ENCODE measurements around the gene IGSF5. TPM values are rescaled to one million over a fixed set of nuclear protein-coding genes. Genes with fewer than 3 reads are reported as not detected.
A peak's percentile ranks its signal among the peaks of the same experiment; 100 is the strongest.

IGSF5 gene
- total RNA-seq, 1 experiment from 2014 or later: not detected

GRCh38 chr21:39809936-39810335, 65.0 kb downstream of the IGSF5 start:
- Histone ChIP-seq H3K9ac (ENCODE audit: low read length) (no peak overlapping the region), H3K4me2 (ENCODE audit: low read depth, low read length, poor library complexity, severe bottlenecking) (no peak overlapping the region), H3K9me2 (replicated peaks; ENCODE audit: insufficient read depth, low read length) (no peaks in the 10 kb centered on the region), H4K20me1 (ENCODE audit: insufficient read depth, low read depth, low read length) (no peaks in the 10 kb centered on the region), H3K27me3 (ENCODE audit: low read length) (no peaks in the 10 kb centered on the region), H3K36me3 (ENCODE audit: insufficient read depth, low read length) (no peaks in the 10 kb centered on the region), H3K4me1 (ENCODE audit: low read length) (no peaks in the 10 kb centered on the region), H3K79me2 (ENCODE audit: low read length) (no peaks in the 10 kb centered on the region), H3K9me3 (ENCODE audit: low read length) (no peaks in the 10 kb centered on the region), H3K27ac (ENCODE audit: low read length) (no peak overlapping the region), H2AFZ (ENCODE audit: low read length) (no peak overlapping the region), H3K4me3 (ENCODE audit: low read length) (no peak overlapping the region)
- DNase-seq: no peak

- H3K9me2 ChIP-seq (replicated peaks; ENCODE audit: insufficient read depth, low read length): no peaks in the 10 kb centered on the region
- DNase-seq: no peak
- no peaks in the 10 kb centered on the region for H3K79me2 ChIP-seq (ENCODE audit: low read length)
- no peak overlapping the region for H3K27ac ChIP-seq (ENCODE audit: low read length)
- H3K4me1 ChIP-seq (ENCODE audit: low read length): no peaks in the 10 kb centered on the region
- H2AFZ ChIP-seq (ENCODE audit: low read length): no peak overlapping the region
- no peak overlapping the region for H3K4me3 ChIP-seq (ENCODE audit: low read length)
- H3K9me3 ChIP-seq (ENCODE audit: low read length): no peaks in the 10 kb centered on the region
- H4K20me1 ChIP-seq (ENCODE audit: insufficient read depth, low read depth, low read length): no peaks in the 10 kb centered on the region
- no peaks in the 10 kb centered on the region for H3K36me3 ChIP-seq (ENCODE audit: insufficient read depth, low read length)
- H3K9ac ChIP-seq (ENCODE audit: low read length): no peak overlapping the region
- no peak overlapping the region for H3K4me2 ChIP-seq (ENCODE audit: low read depth, low read length, poor library complexity, severe bottlenecking)
- H3K27me3 ChIP-seq (ENCODE audit: low read length): no peaks in the 10 kb centered on the region
These were observed 68.0 kb downstream of the IGSF5 start for GRCh38 chr21:39812983-39813382.

- Histone ChIP-seq H3K9me2 (replicated peaks; ENCODE audit: insufficient read depth, low read length) (no peaks in the 10 kb centered on the region), H3K36me3 (ENCODE audit: insufficient read depth, low read length) (no peaks in the 10 kb centered on the region), H3K9ac (ENCODE audit: low read length) (no peak overlapping the region), H4K20me1 (ENCODE audit: insufficient read depth, low read depth, low read length) (no peaks in the 10 kb centered on the region), H2AFZ (ENCODE audit: low read length) (no peak overlapping the region), H3K27me3 (ENCODE audit: low read length) (no peaks in the 10 kb centered on the region), H3K27ac (ENCODE audit: low read length) (no peak overlapping the region), H3K4me1 (ENCODE audit: low read length) (no peaks in the 10 kb centered on the region), H3K79me2 (ENCODE audit: low read length) (no peaks in the 10 kb centered on the region), H3K4me2 (ENCODE audit: low read depth, low read length, poor library complexity, severe bottlenecking) (no peak overlapping the region), H3K9me3 (ENCODE audit: low read length) (no peaks in the 10 kb centered on the region), H3K4me3 (ENCODE audit: low read length) (no peak overlapping the region)
- DNase-seq: peak; percentile 46
These were observed 73.6 kb downstream of the IGSF5 start for GRCh38 chr21:39818557-39818956.

- Histone ChIP-seq H3K9ac (ENCODE audit: low read length) (no peak overlapping the region), H3K4me2 (ENCODE audit: low read depth, low read length, poor library complexity, severe bottlenecking) (no peak overlapping the region), H3K4me1 (ENCODE audit: low read length) (no peaks in the 10 kb centered on the region), H3K79me2 (ENCODE audit: low read length) (no peaks in the 10 kb centered on the region), H3K4me3 (ENCODE audit: low read length) (no peak overlapping the region), H3K9me3 (ENCODE audit: low read length) (no peaks in the 10 kb centered on the region), H3K27me3 (ENCODE audit: low read length) (no peaks in the 10 kb centered on the region), H4K20me1 (ENCODE audit: insufficient read depth, low read depth, low read length) (no peaks in the 10 kb centered on the region), H2AFZ (ENCODE audit: low read length) (no peak overlapping the region), H3K27ac (ENCODE audit: low read length) (no peak overlapping the region), H3K9me2 (replicated peaks; ENCODE audit: insufficient read depth, low read length) (no peaks in the 10 kb centered on the region), H3K36me3 (ENCODE audit: insufficient read depth, low read length) (no peaks in the 10 kb centered on the region)
- DNase-seq: no peak
These were observed 77.1 kb downstream of the IGSF5 start for GRCh38 chr21:39822042-39822441.

DNA sequence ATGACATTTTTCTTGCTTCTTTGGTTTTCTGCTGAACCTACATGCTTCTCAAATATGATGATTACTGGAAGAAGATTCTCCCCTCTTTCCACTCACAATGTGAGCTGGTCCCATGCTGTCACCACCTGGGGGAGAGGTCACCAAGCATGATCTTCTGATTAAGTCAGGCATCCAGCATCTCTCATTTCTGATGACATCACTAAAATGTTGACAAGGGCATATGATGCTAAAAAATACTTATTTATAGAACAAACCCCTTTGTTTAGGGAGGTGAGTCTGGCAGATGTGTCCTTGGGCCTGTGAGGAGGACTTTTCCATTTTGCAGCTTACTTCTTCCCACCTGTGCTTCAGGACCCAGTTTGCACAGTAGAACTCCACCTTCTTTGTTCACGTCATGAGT, 80.3 kb downstream of the IGSF5 start:
- Histone ChIP-seq H3K27ac (ENCODE audit: low read length) (no peak overlapping the region), H3K9me3 (ENCODE audit: low read length) (no peaks in the 10 kb centered on the region), H3K27me3 (ENCODE audit: low read length) (no peaks in the 10 kb centered on the region), H4K20me1 (ENCODE audit: insufficient read depth, low read depth, low read length) (no peaks in the 10 kb centered on the region), H3K4me2 (ENCODE audit: low read depth, low read length, poor library complexity, severe bottlenecking) (no peak overlapping the region), H3K79me2 (ENCODE audit: low read length) (no peaks in the 10 kb centered on the region), H3K4me3 (ENCODE audit: low read length) (no peak overlapping the region), H2AFZ (ENCODE audit: low read length) (no peak overlapping the region), H3K9ac (ENCODE audit: low read length) (no peak overlapping the region), H3K9me2 (replicated peaks; ENCODE audit: insufficient read depth, low read length) (no peaks in the 10 kb centered on the region), H3K4me1 (ENCODE audit: low read length) (no peaks in the 10 kb centered on the region), H3K36me3 (ENCODE audit: insufficient read depth, low read length) (no peaks in the 10 kb centered on the region)
- no peak for DNase-seq

GRCh38 chr21:39834543-39834942, 89.6 kb downstream of the IGSF5 start:
- H2AFZ ChIP-seq (ENCODE audit: low read length): no peak overlapping the region
- H3K4me2 ChIP-seq (ENCODE audit: low read depth, low read length, poor library complexity, severe bottlenecking): no peak overlapping the region
- no peak overlapping the region for H3K4me3 ChIP-seq (ENCODE audit: low read length)
- DNase-seq: no peak
- no peaks in the 10 kb centered on the region for H4K20me1 ChIP-seq (ENCODE audit: insufficient read depth, low read depth, low read length)
- no peaks in the 10 kb centered on the region for H3K27me3 ChIP-seq (ENCODE audit: low read length)
- no peaks in the 10 kb centered on the region for H3K4me1 ChIP-seq (ENCODE audit: low read length)
- H3K27ac ChIP-seq (ENCODE audit: low read length): no peak overlapping the region
- no peaks in the 10 kb centered on the region for H3K9me3 ChIP-seq (ENCODE audit: low read length)
- H3K9me2 ChIP-seq (replicated peaks; ENCODE audit: insufficient read depth, low read length): no peaks in the 10 kb centered on the region
- H3K79me2 ChIP-seq (ENCODE audit: low read length): no peaks in the 10 kb centered on the region
- no peak overlapping the region for H3K9ac ChIP-seq (ENCODE audit: low read length)
- no peaks in the 10 kb centered on the region for H3K36me3 ChIP-seq (ENCODE audit: insufficient read depth, low read length)

- no peak overlapping the region for H3K9ac ChIP-seq (ENCODE audit: low read length)
- no peak overlapping the region for H3K4me2 ChIP-seq (ENCODE audit: low read depth, low read length, poor library complexity, severe bottlenecking)
- no peak for DNase-seq
- no peaks in the 10 kb centered on the region for H3K4me1 ChIP-seq (ENCODE audit: low read length)
- H3K27me3 ChIP-seq (ENCODE audit: low read length): no peaks in the 10 kb centered on the region
- H4K20me1 ChIP-seq (ENCODE audit: insufficient read depth, low read depth, low read length): no peaks in the 10 kb centered on the region
- no peaks in the 10 kb centered on the region for H3K79me2 ChIP-seq (ENCODE audit: low read length)
- H3K4me3 ChIP-seq (ENCODE audit: low read length): no peak overlapping the region
- H3K9me3 ChIP-seq (ENCODE audit: low read length): no peaks in the 10 kb centered on the region
- H3K9me2 ChIP-seq (replicated peaks; ENCODE audit: insufficient read depth, low read length): no peaks in the 10 kb centered on the region
- no peak overlapping the region for H3K27ac ChIP-seq (ENCODE audit: low read length)
- no peaks in the 10 kb centered on the region for H3K36me3 ChIP-seq (ENCODE audit: insufficient read depth, low read length)
- no peak overlapping the region for H2AFZ ChIP-seq (ENCODE audit: low read length)
These were observed 92.9 kb downstream of the IGSF5 start for GRCh38 chr21:39837861-39838359.

DNA sequence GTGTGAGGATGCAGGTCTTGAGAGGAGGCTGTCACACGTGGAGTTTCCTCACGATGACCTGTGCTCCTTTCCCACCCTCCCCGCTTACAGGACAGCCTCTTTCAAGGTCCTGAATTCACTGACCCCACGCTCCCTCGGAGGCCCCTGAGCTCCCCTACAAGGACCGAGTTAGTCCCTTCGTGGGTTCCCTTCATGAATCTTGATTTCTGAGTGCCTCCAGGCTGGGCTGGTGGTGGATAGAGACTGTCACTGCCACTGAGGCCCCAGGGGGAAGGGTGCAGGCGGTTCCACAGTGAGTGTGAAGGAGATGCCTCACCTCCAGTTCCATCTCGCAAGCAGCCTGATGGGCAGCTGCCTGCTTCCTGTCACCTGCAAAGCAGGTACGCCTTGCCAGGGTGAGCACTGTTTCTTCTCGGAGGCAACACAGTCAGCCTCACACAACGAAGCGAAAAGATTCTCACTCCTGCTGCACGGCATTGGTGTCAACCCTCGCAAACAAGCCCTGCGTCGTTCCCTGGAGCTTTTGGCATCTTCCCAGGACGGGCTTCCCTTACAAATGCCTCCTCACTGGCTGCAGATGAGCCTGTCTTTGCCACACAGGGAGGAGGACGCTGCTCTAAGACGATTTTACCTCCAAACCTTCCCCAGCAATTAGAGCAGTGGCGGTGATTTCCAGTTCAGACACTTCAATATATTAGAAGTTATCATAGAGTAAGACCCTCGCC, 95.6 kb downstream of the IGSF5 start:
- no peaks in the 10 kb centered on the region for H4K20me1 ChIP-seq (ENCODE audit: insufficient read depth, low read depth, low read length)
- no peak overlapping the region for H3K27ac ChIP-seq (ENCODE audit: low read length)
- no peaks in the 10 kb centered on the region for H3K27me3 ChIP-seq (ENCODE audit: low read length)
- no peak overlapping the region for H2AFZ ChIP-seq (ENCODE audit: low read length)
- DNase-seq: no peak
- no peak overlapping the region for H3K9ac ChIP-seq (ENCODE audit: low read length)
- H3K9me3 ChIP-seq (ENCODE audit: low read length): no peaks in the 10 kb centered on the region
- no peaks in the 10 kb centered on the region for H3K36me3 ChIP-seq (ENCODE audit: insufficient read depth, low read length)
- no peak overlapping the region for H3K4me3 ChIP-seq (ENCODE audit: low read length)
- no peaks in the 10 kb centered on the region for H3K79me2 ChIP-seq (ENCODE audit: low read length)
- H3K4me2 ChIP-seq (ENCODE audit: low read depth, low read length, poor library complexity, severe bottlenecking): no peak overlapping the region
- no peaks in the 10 kb centered on the region for H3K9me2 ChIP-seq (replicated peaks; ENCODE audit: insufficient read depth, low read length)
- H3K4me1 ChIP-seq (ENCODE audit: low read length): no peaks in the 10 kb centered on the region

All from Karpas-422 (cell line).